ENCODE measurements around the gene SLC4A4.
"Not testable (repeated sequence)": the region's sequence is repeated elsewhere in the genome, so short reads cannot be mapped to it uniquely, and the experiment has no call there.

GRCh38 chr4:71408961-71409360 is 70.1 kb downstream of the SLC4A4 start:
- TF ChIP-seq EZH2 (IDR thresholded peaks at IDR 0.05; ENCODE audit: borderline replicate concordance); CTCF (IDR thresholded peaks at IDR 0.05; ENCODE audit: poor library complexity): not testable (repeated sequence)
